GM19455 (cell line): ENCODE data around the gene ZNF471.

Experiments used
- ATAC-seq: cut with Tn5 transposase; IDR thresholded peaks from one replicate; pipeline ENCODE4 v1.9.1; 2021; ENCODE audit not compliant: unreplicated experiment

Gene ZNF471

GRCh38 chr19:56572589-56572988 is 64.9 kb downstream of the ZNF471 start:
- ATAC-seq, result no peak

GRCh38 chr19:56573914-56574313 is 66.3 kb downstream of the ZNF471 start:
- no peak for ATAC-seq

- ATAC-seq, result no peak
Measured at GRCh38 chr19:56577719-56578602, 70.3 kb downstream of the ZNF471 start.
